Neural progenitor cell (in vitro differentiated cells): Measurements from ENCODE around the gene NR2C2AP.

Source experiments
- CTCF ChIP-seq: fragments of 200-600 bp; sonication (generic); IDR thresholded peaks from 2 replicates; pipeline ENCODE4 v1.5.1; 2017; ENCODE audit warnings: antibody characterized with exemption, mild to moderate bottlenecking
- EZH2 ChIP-seq: fragments of 200-600 bp; sonication (generic); IDR thresholded peaks from 2 replicates; pipeline ENCODE4 v1.6.1; 2017; ENCODE audit warnings: antibody characterized with exemption, mild to moderate bottlenecking, moderate library complexity
- EZH2phosphoT487 ChIP-seq: fragments of 200-600 bp; sonication (generic); IDR thresholded peaks from 2 replicates; pipeline ENCODE4 v1.6.1; 2017; ENCODE audit warnings: antibody characterized with exemption

DNA sequence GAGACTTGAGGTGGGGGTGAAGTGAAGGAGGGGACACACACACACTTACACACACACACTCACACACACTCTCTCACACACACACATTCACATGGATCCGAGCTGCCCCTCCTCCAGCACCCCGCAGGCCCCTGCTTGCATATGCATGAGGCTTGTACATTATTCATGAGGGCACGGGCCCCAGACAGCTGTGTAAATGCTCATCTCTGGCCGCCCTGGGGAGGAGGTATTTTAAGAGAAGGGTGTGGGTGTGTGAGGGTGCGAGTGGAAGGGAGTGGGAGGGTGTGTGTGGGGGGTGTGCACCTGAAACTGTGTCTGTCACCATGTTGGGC lies 10.9 kb upstream of the NR2C2AP start:
- no peak for TF ChIP-seq CTCF
- TF ChIP-seq EZH2: no peak
- TF ChIP-seq EZH2phosphoT487: no peak
